ENCODE data around the gene PTGES2.
"Not testable (repeated sequence)": the region's sequence is repeated elsewhere in the genome, so short reads cannot be mapped to it uniquely, and the experiment has no call there.

The PTGES2 gene

DNA sequence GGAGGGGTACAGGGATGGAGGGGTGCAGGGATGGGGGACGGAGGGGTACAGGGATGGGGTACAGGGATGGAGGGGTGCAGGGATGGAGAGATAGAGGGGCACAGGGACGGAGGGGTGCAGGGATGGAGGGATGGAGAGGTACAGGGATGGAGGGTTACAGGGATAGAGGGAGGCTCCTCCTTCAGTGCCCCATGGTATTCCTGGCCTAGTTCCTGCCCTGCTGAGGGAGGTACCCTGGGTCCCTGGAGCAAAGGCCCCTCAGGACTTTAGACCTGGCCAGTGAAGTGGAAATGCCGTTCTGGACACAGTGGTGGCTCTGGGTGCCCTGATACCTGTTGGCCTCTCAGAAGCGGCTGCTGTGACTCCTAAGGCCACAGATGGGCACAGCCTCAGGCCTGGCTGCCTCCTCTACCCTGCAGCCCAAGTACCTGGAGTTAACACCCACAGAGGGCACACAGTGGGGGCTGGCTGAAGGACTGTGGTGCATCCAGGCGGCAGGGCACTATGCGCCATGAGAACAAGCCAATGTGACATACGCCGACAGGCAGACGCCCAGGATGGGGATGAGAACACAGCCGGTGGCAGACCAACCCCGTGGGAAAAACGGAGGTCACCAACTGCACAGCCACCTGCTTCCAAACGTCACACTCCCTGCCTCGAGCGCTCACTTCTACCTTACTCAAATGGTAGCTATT lies 8.4 kb downstream of the PTGES2 start:
- no peak for FAIRE-seq

GRCh38 chr9:128118472-128118857 lies 9.1 kb downstream of the PTGES2 start:
- FAIRE-seq: no peak

DNA sequence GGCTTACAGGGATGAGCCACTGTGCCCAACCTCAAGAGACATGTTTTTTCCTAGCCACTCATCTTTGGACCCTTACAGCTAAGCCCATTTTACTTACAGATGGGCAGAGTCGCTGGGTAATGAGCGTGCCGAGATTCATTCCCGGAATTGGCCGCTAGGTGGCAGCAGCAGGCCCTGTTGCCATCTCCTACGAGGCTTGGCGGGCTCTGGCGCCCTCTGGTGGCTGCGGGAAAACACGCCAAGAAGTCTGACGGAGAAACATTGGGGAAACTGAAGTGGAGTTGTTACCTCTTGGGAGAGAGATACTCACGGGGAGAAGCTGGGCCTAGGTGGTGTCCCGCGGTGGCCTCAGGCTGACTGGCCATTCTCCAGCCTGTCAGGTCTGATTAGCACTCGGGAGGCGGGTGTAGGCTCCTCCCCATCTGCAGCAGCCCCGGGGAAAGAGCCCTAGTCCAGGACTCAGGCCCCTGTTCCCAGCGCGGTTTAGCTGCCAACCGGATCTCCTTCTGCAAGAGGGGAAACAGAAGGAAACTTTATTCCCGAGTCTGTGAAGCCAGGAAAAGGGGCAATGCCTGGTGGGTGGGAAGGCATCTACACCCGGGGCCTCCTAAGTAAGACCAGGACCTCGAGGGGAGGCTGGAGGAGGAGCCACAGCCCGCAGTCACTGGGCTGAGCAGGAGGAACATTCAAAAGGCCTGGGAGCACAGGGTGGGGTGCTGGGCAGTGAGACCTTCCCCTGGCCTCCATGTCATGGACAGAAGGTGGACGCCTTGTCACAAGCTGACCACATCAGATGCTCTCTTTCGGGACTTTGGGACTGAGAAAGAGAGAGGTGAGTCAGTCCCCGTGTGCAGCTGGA lies 9.7 kb downstream of the PTGES2 start:
- peak; percentile 49 for FAIRE-seq

DNA sequence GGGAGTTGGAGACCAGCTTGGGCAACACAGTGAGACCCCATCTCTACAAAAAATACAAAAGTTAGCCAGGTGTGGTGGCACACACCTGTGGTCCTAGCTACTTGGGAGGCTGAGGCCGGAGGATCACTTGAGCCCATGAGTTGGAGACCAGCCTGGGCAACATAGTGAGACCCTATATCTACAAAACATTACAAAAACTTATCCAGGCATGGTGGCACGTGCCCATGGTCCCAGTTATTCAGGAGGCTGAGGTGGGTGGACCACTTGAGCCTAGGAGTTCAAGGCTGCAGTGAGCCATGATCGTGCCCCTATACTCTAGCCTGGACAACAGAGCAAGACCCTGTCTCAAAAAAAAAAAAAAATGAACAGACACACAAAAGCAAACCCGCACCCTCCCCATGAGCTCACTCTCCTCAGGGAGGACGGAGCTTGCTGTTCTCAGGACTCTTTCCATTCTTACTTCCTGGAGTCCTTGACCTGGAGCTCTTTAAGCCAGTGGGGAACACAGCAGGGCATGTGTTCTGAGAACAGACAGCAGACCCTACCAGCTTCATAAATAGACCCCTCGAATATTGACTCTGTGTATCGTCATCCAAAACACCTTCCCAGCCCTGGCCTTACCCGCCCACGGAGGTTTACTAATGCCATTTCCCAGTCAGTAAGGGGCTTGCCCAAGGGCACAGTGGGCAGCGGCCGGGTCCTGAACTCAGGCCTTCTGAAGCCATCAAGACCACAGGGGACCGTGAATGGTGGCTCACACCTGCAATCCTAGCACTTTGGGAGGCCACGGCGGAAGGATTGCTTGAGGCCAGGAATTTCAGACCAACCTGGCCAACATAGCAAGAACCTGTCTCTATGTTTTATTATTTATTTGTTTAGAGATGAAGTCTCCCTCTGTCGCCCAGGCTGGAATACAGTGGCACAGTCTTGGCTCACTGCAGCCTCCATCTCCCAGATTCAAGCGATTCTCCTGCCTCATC lies 11.1 kb downstream of the PTGES2 start:
- FAIRE-seq: no peak

- FAIRE-seq: no peak
Observed at GRCh38 chr9:128115187-128116103, 12.1 kb downstream of the PTGES2 start.

- no peak for FAIRE-seq
Observed at GRCh38 chr9:128114326-128115186, 13.0 kb downstream of the PTGES2 start.

DNA sequence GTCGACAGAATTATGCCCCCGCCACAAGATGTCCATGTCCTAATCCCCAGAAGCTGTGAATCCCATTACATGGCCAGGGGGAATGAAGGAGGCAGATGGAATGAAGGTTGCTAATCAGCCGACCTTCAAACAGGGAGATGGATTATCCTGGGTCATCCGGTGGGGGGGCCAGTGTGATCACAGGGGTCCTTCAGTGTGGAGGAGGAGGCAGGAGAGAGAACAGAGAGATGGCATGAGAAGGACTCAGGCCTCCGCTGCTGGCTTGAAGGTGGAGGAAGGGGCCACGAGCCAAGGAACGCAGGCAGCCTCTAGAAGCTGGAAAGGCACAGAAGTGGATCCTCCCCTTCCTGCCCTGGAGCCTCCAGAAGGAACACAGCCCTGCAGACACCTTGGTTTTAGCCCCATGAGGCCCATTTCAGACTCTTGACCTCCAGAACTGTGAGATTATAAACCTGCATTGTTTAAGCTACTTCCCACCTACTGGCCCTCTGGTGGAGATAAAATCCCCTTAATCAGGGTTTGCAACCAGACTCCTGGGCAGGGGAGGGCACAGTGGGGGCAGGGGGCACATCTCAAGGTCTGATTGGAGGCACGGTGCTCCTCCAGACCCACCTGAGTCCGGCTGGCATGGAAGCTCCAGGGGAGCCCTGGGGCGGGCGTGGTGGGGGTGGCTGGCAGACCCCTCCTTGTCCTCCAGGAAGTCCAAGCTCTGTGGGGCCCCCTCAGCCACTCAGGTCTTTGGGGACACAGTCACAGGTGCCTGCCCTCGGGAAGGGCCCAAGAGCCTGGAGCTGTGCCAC lies 13.8 kb downstream of the PTGES2 start:
- no peak for FAIRE-seq

- FAIRE-seq: not testable (repeated sequence)
Observed at GRCh38 chr9:128111726-128112125, 15.8 kb downstream of the PTGES2 start.

- FAIRE-seq: no peak
Observed at GRCh38 chr9:128109050-128109709, 18.3 kb downstream of the PTGES2 start.

DNA sequence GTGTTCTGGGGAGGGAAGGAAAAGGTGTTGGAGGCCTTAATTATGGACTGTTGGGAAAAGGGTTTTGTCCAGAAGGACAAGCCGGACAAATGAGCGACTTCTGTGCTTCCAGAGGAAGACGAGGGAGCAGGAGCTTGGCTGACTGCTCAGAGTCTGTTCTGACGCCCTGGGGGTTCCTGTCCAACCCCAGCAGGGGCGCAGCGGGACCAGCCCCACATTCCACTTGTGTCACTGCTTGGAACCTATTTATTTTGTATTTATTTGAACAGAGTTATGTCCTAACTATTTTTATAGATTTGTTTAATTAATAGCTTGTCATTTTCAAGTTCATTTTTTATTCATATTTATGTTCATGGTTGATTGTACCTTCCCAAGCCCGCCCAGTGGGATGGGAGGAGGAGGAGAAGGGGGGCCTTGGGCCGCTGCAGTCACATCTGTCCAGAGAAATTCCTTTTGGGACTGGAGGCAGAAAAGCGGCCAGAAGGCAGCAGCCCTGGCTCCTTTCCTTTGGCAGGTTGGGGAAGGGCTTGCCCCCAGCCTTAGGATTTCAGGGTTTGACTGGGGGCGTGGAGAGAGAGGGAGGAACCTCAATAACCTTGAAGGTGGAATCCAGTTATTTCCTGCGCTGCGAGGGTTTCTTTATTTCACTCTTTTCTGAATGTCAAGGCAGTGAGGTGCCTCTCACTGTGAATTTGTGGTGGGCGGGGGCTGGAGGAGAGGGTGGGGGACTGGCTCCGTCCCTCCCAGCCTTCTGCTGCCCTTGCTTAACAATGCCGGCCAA lies 19.1 kb downstream of the PTGES2 start:
- FAIRE-seq: no peak

GRCh38 chr9:128107468-128108268 lies 19.9 kb downstream of the PTGES2 start:
- FAIRE-seq: no peak

DNA sequence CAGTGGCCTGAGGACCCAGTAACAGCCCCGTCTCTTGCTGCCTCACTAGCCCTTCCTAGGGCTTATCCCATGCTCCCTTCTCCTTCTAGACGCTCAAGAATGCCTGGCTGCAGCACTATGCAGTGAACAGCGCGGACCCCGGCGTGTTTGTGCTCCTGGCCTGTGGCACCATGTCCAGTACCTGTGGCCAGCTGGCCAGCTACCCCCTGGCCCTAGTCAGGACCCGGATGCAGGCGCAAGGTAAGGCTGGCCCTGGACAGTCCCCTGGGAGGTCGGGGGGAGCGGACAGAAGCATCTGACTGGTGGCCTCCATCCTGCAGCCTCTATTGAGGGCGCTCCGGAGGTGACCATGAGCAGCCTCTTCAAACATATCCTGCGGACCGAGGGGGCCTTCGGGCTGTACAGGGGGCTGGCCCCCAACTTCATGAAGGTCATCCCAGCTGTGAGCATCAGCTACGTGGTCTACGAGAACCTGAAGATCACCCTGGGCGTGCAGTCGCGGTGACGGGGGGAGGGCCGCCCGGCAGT lies 20.5 kb downstream of the PTGES2 start:
- no peak for FAIRE-seq

GRCh38 chr9:128106181-128106939 lies 21.2 kb downstream of the PTGES2 start:
- FAIRE-seq: no peak

DNA sequence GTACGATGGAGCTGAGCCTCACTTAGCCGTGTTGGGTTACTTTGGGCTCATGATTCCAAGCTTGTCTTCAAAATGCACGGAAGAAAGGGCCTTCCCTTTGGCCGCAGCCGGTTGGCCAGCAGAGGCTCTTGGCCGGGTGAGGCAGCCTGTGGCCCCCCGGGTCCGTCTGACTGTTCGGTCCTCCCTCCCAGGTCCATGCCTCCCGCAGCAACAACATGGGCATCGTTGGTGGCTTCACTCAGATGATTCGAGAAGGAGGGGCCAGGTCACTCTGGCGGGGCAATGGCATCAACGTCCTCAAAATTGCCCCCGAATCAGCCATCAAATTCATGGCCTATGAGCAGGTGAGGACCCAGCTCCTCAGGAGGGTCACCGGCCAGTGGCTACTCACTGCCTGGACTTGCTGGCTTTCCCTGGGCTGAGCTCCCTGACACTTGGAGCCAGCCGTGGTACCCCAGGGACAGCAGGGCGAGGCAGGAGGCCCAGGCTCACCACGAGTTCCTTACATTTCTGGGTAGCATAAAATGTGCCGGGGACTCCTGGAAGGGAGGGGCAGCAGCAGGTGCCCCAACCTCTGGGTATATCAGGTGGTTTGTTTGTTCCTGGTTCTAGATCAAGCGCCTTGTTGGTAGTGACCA lies 21.9 kb downstream of the PTGES2 start:
- FAIRE-seq: no peak

GRCh38 chr9:128104171-128104618 lies 23.3 kb downstream of the PTGES2 start:
- no peak for FAIRE-seq

DNA sequence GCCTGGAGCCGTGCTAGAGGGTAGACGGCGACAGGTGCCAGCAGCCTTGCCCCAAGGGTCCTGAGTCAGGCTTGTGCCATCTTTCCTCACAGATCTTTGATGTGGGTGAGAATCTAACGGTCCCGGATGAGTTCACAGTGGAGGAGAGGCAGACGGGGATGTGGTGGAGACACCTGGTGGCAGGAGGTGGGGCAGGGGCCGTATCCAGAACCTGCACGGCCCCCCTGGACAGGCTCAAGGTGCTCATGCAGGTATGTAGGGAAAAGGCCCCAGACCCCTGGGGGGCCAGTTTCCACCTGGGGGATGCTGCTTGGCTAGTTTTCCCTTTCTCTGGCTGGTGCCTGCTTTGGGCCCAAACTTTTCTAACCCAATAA lies 24.0 kb downstream of the PTGES2 start:
- no peak for FAIRE-seq
